NT2/D1 (cell line): Measurements from ENCODE around the gene ABLIM2.

ENCODE experiments used
- DNase-seq: peaks from one replicate; pipeline ENCODE4 v3.0.0-alpha.2; 2011; ENCODE audit warnings: low read depth, low spot score
- H3K27me3 ChIP-seq: 2 replicates; pipeline ENCODE4 v1.6.0; 2011; ENCODE audit warnings: mild to moderate bottlenecking; ENCODE audit not compliant: insufficient read length, insufficient read depth
- H3K36me3 ChIP-seq: 2 replicates; pipeline ENCODE4 v1.6.1; 2011; ENCODE audit warnings: mild to moderate bottlenecking, low read length, mixed read lengths; ENCODE audit not compliant: insufficient read depth, insufficient read length
- H3K4me1 ChIP-seq: 2 replicates; pipeline ENCODE4 v1.5.1; 2011; ENCODE audit not compliant: insufficient read depth, insufficient read length
- H3K4me3 ChIP-seq: 2 replicates; pipeline ENCODE4 v1.5.1; 2011; ENCODE audit warnings: low read depth; ENCODE audit not compliant: insufficient read length
- H3K9ac ChIP-seq: 2 replicates; pipeline ENCODE4 v1.6.0; 2011; ENCODE audit warnings: low read depth; ENCODE audit not compliant: insufficient read length
- H3K9me3 ChIP-seq: 2 replicates; pipeline ENCODE4 v1.5.1; 2011; ENCODE audit warnings: mild to moderate bottlenecking, low read length; ENCODE audit not compliant: insufficient read depth
- SUZ12 ChIP-seq: IDR thresholded peaks from 2 replicates; pipeline ENCODE4 v1.6.1; 2011; ENCODE audit not compliant: insufficient read length, insufficient read depth; ENCODE audit errors: extremely low read depth
- YY1 ChIP-seq: IDR thresholded peaks from 2 replicates; pipeline ENCODE4 v1.6.1; 2011; ENCODE audit not compliant: insufficient read length, insufficient read depth
- ZNF274 ChIP-seq: IDR thresholded peaks from 2 replicates; pipeline ENCODE4 v1.6.1; 2011; ENCODE audit warnings: mild to moderate bottlenecking, low read depth, low read length

The ABLIM2 gene

GRCh38 chr4:7917669-7918068 is 240.9 kb downstream of the ABLIM2 start:
- H3K4me1 ChIP-seq: peaks cover 4% of the 10 kb centered on the region
- no peak for DNase-seq
- H3K36me3 ChIP-seq: peaks cover 3% of the 10 kb centered on the region
- no peaks in the 10 kb centered on the region for H3K9me3 ChIP-seq
- no peak for TF ChIP-seq ZNF274
- TF ChIP-seq SUZ12: no peak
- TF ChIP-seq YY1: no peak
- no peak overlapping the region for H3K9ac ChIP-seq
- H3K4me3 ChIP-seq: no peak overlapping the region
- H3K27me3 ChIP-seq: no peaks in the 10 kb centered on the region

GRCh38 chr4:7915875-7916242 is 242.8 kb downstream of the ABLIM2 start:
- Histone ChIP-seq H3K4me3 (no peak overlapping the region), H3K4me1 (peaks cover 4% of the 10 kb centered on the region), H3K36me3 (peaks cover 3% of the 10 kb centered on the region), H3K9ac (no peak overlapping the region), H3K27me3 (no peaks in the 10 kb centered on the region), H3K9me3 (no peaks in the 10 kb centered on the region)
- TF ChIP-seq ZNF274: no peak
- no peak for TF ChIP-seq SUZ12
- TF ChIP-seq YY1: no peak
- no peak for DNase-seq
